GM19023 (cell line): Measurements from ENCODE around the gene KPTN.
"Not testable (repeated sequence)": the region's sequence is repeated elsewhere in the genome, so short reads cannot be mapped to it uniquely, and the experiment has no call there.

Experiments
- ATAC-seq: cut with Tn5 transposase; IDR thresholded peaks from one replicate; pipeline ENCODE4 v1.9.1; 2021; ENCODE audit warnings: mild to moderate bottlenecking, moderate library complexity; ENCODE audit not compliant: unreplicated experiment

Gene KPTN

DNA sequence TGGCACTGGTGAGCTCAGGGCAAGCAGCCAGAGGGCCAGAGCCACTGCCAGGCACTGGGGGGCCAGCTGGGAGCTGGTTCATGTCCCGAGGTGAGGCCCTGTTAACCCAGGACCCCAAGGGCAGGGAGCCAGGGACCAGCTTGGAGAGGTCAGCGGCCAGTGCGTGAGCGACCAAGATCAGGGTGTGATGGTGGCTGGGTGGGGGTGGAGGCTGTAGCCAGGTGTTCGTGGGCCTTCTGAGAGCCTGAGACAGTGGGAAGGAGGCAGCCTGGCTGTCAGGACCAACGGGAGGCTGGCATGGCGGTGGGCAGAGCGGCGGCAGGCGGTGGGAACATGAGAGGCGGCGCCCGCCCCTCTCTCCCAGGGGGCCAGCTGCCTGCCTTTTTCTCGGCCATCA is 8.1 kb upstream of the KPTN start:
- no peak for ATAC-seq

DNA sequence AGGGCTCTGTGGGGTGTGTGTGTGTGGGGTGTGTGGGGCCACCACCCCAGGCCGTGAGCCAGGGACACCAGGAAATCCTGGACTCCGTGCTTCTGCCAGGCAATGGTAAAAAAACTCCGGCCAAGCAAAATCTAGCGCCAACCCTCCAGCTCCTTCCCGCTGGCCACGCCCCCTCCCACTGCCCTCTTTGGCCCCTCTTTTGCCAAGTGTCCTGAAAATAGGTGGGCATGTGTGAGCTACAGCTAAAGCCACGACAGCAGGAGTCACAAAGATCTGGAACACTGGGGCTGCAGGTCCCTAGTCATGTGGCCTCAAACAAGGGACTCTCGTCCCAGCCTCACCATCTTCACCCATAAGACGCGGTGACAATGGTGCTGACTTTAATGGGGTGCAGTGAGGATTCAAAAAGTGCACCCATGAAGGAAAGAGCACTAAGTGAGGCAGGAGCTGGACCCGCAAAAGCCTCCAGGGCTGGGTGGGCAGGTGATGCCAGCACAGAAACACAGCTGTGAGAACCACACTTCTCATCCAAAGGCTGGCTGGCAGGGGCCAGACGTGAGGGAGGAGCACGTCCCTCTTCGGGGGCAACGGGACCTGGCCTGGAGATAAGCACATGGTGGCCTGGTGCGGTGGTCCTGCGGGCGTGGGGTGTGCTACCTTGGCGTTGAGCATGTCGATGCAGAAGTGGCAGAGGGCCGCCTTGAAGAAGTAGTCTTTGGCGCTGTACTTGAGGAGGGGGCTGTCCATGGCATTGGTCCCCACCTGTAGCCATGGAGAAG is 7.5 kb upstream of the KPTN start:
- no peak for ATAC-seq

DNA sequence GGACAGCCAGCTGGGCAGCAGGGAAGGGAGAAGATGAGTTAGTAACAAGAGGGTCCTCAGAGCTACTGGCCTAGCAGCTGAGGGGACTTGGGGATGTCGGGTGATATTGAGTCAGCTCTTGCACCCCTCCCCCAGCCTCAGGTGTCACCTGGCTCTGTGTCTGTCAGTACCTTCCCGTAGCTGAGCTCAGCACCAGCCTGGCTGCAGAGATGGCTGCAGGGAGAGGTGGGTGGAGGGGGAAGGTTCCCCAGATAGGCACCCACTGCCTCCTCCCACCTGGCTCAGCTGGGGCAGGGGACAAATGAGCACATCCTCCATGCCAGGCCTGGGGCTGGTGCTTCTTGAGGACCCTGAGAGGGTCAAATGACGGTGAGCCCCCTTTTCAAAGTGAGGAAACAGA is 6.8 kb upstream of the KPTN start:
- ATAC-seq, result no peak

DNA sequence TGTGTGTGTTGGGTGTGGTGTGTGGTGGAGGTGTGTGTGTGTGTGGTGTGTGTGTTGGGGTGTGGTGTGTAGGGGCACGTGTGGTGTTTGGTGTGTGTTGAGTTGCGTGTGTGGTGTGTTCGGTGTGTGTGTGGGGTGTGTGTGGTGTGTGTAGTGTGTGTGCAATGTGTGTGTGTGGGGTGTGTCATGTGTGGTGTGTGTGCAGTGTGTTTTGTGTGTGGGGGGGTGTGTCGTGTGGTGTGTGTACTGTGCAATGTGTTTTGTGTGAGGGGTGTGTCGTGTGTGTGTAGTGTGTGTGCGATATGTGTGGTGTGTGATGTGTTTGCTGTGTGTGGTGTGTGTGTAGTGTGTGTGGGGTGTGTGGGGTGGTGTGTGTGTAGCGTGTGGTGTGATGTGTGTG is 6.0 kb upstream of the KPTN start:
- no peak for ATAC-seq

DNA sequence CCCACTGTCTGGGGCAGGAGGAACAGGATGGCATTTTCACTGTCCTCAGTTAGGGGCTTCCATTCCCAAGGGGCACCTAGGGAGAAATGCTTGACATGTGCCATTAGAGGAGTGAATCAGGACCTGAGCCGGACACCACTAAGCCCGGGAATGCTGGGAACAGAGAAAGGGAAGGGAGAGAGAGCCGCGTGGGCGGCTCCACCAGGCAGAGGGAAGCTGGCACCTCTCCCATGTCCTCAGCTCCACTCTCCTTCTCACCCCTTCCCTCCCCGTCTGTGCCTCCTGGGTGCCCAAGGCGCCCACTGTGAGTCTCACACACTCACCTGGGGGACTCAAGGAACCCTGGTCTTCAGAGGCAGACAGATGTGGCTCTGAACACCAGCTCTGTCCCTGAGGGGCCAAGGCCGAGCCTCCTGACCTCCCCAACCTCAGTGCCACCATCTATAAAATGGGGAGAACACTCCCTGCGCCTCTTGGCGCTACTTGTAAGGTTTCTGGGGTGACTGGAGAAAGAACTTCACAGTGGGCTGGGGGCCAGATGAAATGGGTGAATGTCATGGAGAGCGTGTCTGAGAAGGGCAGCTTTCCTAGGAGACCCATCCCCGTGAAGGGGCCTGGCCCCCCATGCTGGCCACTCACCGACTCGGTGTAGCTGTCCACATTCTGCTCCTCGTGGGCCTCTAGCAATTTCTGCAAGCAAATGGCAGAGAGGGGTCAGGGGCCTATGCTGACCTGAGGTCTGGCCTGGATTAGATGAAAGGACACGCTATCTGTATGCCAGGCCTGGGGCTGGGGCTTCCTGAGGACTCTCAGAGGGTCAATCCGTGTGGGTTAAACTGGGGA is 5.3 kb upstream of the KPTN start:
- ATAC-seq, result no peak

DNA sequence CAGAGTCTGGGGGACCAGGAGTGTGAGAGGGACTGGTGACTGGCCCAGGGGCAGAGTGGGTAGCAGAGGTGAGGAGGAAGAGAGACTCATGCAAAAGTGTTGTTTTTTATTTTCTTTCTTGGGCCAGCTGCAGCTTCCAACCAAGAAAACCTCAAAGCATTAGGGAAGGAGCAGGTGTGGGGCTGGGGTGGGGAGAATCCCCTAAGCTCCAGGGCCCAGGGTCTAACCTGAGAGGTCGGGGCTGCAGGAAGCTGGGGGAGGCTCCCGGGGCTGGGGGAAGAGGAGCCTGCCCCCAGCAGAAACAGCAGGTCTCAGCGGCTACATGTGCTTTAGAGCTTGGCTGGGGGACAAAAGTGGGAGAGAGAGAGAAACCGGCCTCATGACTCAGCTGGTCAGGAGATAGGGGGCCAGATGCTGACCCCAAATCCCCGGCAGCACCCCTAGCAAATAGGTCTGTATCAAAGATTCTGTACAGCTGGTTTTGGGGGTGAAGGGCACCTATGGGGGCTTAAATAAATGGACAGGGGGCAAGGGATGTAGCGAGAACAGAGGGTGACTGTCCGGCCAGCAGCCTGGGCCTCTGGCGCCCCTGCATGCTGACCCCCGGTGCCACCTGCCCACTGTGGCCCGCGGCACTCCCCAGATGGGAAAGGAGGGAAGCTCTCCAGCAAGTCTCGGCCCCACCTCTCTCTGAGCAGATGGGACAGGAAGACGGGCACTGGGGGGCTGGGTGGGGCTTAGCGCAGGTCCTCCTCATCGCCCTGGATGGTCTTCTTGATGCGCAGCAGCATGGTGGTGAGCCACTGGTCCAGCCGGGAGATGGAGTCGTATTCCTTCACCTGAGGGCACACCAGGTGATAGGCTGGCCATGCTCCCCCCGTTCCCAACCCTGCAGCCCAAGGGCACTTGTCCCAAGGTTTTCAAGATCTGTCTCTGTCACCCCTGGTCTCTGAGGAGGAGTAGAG is 3.8 kb upstream of the KPTN start:
- ATAC-seq, result no peak

DNA sequence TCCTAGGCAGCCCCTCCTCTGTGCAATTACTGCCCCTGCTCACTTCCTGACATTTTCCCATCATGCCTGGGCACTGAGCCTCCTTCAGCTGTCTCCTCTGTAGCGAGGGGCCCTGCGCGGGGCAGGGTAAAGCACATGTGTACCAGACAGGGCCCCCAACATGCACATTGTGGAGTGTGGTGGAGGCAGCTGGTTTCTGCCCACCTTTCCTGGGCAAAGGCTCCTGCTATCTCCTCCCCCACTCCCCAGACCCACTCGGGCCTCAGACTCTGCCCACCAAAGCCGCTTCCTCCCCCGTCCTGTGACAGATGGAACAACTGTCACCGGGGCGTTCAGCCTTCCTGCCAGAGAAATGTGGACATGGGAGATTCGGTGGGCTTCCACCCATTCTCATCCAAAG is 2.9 kb upstream of the KPTN start:
- no peak for ATAC-seq

DNA sequence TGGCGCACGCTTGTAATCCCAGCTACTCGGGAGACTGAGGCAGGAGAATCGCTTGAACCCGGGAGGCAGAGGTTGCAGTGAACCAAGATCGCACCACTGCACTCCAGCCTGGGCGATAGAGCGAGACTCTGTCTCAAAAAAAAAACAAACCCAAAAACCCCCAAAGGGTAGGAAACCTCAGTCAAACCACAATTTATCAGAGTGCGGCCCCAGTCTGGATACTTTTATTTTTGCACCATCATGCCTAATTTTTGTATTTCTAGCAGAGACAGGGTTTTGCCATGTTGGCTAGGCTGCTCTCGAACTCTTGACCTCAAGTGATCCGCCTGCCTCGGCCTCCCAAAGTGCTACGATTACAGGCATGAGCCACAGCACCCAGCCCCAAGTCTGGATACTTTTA is 2.2 kb upstream of the KPTN start:
- ATAC-seq, result not testable (repeated sequence)

DNA sequence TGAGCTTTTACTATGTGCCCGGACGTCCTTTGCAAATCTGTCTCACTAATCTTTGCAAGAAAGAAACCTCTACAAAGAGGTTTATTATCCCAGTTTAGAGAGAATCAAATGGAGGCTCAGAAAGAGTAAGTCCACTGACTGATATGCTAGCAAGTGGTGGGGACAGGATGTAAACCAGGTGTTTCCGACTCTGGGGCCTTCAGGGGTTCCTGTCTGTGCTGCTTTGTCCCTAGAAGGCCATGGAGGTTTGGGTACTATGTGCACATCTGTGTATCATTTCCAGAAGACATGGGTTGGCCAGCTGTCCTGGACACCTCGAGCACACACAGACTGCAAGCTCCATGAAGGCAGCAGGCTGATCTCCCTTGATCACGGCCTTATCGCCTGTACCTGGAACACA is 1.2 kb upstream of the KPTN start:
- no peak for ATAC-seq

DNA sequence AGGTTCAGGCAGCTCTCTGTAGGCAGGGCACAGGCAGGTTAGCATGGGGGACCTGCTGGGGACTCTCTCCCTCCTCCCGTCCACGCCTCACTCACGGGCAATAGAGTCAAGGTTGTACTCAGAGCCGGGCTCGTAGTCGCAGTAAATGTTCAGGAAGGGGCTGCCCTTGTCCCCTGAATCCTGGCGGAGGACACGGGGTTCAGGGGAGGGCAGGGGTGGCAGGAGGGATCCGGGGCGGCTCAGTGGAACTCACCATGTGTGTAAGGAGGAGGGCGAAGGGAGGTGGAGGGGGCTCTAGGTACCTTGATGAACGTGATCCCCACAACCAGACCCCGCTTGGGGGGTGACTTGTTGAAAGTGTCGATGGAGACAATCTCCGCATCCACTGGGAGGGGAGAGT is 819 bp downstream of the KPTN start:
- no peak for ATAC-seq

DNA sequence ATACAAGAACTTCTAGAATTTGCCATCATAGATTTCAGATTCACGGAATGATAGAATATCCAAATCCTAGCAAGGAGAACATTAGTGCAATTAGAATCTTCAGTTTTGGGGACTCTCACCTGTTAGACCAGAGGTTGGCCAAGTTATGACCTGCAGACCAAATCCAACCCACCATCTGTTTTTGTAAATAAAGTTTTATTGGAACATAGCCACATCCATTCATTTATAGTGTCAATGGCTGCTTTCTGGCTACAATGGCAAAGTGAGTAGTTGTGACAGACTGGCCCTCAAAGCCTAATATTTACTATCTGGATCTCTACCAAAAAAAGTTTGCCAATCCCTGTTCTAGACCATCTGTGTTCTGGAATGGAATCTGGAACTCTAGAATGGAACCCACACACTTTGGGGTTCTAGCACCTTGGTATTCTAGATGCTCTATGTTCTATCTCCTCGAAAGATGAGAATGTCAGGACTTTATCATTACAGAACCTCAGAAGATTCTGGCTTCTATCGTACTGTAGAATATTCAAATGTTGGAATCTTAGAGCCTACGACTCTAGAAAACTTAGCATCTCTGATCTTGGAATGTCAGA is 2.5 kb downstream of the KPTN start:
- ATAC-seq, result no peak

DNA sequence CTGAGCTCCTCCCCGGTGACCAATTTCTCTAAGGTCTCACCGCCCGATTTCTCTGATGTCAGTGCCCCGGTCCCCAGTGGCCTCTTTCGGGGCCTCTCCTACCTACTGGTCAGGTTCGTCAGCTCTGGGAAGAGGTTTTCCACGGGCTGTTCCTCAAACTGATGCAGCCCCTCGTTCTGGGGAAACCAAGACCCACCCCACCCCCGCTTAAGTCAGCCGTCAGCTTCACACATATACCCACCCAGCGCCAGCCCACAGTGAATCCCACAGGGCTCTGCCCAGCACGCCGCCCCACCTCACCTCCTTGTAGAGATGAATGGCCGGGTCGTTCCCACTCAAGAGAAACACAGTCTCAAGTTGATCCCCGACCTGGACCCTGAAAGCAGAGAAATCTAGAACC is 3.4 kb downstream of the KPTN start:
- no peak for ATAC-seq

DNA sequence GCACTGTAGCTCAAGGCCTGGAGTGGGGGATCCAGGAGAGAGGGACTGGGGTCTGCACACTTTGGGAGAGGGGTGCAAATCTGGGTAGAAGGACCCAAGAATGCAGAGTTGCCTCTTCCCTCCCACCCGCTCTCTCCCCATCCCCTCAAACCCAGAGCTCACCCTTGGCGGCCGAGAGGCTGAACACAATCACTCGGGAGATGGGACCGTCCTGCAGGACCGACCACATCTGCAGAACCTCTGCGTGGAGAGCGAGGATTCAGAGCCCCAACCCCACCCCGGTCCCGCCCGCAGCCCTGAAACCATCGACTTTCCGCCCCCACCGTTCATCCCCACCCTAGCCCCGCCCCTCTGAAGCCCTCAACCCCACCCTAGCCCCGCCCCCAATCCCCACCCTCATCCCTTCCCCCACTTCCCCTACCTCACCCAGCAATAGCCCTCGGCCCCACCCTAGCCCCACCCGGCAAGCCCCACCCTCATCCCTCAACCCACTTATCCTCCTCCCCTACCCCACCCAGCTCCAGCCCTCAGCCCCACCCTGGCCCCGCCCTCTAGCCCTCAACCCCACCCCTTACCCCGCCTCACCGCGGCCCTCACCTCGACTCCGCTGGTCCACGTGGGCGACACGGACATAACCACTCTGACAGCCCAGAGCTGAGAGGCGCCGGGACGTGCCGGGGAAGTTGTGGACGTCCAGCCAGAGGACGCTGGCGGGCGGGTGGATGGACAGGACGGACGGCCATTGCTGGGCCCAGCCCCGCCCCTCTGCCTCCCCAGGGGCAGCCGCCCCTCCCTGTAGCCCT is 4.1 kb downstream of the KPTN start:
- ATAC-seq, result no peak

DNA sequence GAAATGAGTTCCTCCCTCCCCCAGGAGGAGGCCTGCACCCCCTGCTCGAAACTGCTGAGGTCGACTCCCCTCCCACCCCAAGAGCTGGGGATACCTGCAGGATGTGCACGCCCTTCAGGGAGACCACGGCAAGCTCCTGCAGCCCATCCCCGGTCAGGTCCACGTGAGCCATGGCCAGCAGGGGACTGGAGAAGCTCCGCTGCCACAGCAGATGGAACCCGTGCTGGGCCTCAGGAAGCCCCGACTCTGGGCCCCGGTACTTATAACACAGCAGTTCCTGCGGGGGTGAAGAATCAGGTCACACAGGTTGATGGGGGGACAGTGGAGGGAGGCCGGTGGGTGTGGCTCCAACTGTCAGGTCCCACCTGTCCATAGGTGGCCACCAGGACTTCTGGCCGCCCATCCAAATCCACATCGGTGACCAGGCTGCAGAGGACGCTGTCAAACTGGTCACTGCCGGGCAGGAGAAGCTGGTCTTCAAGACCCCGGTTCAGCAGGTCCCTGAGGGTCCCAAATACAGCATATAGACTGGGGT is 7.5 kb downstream of the KPTN start:
- ATAC-seq, result no peak

DNA sequence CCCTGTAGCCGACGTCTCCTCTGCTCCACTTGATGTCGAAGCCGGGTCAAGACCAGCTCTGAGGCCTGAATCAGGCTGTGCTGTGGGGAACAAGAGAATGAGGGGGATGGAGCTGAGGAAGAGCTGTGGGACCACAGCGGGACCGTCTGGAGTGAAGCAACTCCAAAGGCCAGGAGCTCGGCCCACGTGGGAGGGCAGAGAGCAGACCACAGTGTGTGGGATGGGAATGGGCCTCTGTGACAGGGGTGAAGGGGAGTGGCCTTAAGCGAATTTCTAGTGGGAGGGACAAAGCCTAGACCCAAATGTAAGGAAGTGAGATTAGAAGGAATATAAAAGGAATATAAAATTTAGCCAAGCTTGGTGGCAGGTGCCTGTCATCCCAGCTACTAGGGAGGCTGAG is 8.6 kb downstream of the KPTN start:
- no peak for ATAC-seq

DNA sequence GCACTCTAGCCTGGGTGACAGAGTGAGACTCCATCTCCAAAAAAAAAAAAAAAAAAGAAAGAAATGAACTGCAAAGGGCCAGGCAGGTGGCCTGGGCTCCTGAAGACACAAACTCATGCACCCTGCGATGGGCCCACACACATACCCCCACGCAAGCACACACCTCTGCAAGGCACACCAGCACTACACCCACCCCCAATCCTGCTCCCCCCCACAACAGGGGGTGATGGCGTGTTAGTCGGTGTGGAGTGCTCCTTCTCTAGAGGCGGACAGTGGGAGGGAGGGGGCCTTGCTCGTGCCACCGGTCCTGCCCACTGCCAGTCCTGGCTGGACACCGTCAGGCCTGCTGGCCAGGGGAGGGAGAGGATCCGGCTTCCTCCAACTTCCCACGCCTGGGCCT is 10.7 kb downstream of the KPTN start:
- ATAC-seq, result no peak

DNA sequence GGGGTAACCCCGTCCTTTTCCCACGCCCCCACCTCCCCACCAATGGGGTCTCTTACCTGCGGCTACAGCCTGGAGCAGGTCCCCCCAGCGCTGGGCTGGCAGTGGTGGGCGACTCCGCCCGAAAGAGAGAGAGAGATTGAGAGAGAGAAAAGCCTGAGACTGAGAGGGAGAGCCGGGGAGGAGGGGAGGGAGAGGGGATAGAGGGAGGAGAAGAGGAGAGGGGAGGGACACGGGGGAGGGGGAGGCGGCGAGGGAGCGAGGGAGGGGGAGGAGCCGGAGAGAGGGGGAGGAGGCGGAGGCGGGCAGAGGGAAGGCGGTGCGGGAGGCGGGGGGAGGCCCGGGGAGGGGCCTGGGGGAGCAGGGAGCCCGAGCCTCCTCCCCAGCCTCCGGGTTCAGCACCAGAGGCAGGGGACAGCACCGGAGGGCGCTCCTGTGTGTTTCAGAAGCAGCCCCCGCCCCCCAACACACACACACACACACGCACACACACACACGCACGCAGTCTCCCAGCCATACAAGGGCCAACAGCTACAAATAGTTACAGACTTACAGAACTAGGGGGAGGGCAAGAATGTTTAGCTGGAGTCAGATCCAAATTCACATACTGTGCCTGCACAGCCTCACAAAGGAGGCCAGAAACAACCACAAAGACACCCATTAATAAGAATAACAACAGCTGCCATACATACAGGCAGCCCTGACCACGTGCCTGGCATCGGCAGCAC is 12.1 kb downstream of the KPTN start, which contains the start of gene SLC8A2:
SLC8A2 (minus strand) TSS at position 161 of the 725 bp plus-strand sequence. CDS start 5,490 bp downstream, outside the sequence.
- ATAC-seq, result no peak

DNA sequence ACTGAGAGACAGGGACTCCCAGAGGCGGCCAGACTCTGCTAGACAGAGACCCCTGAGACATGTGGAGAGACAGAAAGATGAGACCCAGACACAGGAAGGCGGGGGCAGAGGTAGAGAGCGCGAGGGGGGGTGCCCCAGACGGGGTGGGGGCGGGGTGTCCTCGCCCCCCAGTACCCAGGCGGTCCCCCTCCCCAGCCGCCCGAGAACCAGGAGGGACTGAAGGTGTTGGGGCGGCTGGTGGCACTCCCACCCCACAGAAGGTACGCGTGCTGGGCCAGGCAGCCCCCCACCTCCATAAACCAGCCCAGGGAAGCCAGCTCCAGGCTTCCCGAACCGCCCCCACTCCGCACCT is 12.7 kb downstream of the KPTN start:
- ATAC-seq, result no peak
